ENCODE results near the gene THAP5.
A peak's percentile ranks its signal among the peaks of the same experiment; 100 is the strongest.
"Not testable (repeated sequence)": the region's sequence is repeated elsewhere in the genome, so short reads cannot be mapped to it uniquely, and the experiment has no call there.

THAP5 gene

DNA sequence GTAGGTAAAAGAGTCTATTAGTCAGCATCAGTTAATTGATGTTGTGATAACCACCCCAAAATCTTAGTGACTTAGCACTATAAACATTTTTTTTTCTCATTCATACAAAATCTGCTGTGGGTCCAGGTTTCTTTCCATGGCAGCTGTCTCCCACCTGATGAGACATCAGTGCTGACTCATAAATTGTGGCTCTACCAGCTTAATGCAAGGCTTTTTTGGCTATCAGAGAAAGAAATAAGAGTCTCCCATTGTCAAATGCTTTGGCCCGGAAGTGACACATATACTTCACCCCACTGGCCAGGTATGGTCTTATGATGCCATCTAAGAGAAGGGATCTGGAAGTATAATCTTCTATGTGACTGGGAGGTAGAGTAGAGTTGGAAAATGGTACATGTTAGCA, 14.7 kb upstream of the THAP5 start:
- DNase-seq = no peak

DNA sequence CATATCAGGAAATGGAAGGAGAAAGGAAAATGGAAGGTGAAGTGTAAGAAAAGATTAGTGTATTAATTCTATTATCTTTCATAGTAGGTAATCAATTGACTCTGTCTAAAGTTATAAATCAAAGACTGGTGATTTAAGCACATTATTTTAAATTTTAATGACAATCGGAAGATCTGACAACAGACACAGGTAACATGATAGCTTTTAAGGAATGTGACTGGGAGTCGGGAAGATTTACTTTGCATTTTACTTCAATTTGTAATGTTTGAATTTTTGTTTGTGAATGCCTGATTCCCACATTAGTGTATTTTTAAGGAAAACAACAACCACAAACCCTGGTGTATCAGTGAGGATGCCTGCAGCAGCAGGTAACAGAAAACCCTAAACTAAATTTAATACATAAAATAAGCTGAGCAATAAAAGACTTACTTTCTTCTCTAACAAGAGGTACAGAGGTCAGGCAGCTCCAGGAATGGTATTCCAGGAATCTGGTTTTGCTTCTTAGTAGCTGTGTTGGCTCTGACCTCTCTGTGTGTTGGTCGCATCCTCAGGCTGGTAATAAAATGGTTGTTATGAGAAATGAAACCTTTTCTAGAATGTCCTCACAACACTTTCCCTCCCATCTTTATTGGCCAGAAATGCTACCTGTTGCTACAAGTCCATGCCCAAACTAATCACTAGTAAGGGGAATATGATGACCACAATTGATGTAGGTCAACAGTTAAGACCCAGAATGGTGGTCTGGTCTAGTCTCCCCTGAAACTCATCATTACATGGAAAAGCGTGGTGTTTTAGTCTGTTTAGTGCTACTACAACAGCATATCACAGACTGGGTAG, 12.4 kb upstream of the THAP5 start:
- DNase-seq = no peak

DNA sequence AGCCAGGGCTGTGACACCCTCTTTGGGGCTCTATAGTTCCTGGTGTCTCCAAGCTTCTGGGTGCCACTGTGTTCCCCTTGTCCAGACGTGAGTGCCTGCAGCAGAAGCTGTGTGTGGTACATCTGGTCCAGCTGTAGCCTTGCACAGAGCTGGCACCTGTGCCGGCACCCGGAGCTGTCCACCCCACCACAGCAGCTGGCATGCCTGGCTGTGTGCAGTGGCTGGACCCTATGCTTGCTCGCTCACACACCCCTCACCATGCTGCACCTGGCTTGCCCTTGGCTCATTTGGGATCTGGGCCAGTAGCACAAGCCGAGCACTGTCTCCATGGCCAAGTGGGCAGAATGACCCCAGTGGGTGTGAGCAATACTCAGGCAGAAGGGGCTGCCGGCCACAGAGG, 10.8 kb upstream of the THAP5 start:
- no peak for DNase-seq

DNA sequence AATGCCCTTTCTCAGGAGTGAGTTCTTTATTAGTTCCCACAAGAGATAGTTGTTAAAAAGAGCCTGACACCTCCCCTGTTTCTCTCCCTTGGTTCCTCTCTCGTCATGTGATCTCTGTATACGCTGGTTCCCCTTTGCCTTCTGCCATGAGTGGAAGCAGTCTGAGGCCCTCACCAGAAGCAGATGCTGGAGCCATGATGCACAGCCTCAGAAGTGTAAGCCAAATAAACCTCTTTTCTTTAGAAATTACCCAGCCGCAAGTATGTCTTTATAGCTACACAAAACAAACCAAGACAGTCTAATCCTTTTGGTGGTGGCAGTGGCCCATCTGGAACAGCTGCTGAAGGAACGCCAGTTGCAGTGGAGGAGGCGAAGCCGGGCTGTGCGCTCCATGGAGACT, 9.4 kb upstream of the THAP5 start:
- DNase-seq = no peak

DNA sequence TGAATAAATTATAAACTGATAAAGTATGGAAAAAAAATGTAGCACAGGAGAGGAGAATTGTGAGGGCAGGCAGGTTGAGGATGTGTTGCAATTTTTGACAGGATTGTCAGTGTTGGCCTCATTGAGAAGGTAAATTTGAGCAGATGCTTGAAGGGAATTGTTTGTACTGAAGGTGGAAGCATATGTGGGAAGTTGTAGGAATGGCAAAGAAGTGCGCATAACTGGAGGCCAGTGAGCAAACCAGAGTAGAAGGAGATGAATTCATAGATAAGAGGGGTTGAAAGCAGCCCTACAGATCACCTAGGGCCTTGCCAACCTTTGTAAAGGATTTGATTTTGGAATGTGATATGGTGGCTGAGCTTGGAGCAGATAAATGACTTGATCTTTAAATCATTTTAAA, 6.6 kb upstream of the THAP5 start:
- no peak for DNase-seq

DNA sequence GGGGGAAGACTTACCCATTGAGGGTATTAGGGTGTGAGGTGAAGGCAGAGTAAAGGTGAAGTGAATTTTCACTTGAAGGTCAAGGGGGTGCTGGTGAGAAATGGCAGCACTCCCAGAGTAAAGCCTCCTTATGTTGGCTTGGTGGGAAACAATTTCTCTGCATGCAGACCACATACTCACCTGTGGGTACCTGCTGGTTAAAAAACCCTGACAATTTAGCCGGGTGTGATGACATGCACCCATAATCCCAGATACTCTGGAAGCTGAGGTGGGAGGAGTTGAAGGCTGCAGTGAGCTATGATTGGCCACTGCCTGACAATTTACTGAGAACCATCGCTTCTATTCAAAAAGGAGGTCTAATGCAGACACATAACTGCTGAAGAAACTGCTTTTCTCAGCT, 5.7 kb upstream of the THAP5 start:
- no peak for DNase-seq

DNA sequence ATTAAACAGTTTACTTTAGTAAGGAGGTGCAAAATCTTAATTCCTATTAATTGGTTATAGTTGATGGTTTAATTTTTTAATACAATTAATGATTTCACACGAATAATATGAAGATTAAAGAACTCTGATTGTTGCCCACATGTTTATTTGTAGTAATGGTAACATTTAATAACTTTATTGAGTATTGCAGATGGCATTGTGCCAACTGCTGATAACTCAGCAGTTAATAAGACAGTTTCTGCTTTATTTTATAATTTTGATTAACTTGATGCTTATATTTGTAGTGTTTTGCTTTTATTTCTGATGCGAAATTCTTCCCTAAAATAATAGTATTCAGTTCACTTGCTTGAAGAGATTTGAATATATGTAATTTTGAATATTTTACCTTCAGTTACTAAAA, 3.0 kb upstream of the THAP5 start:
- no peak for DNase-seq

DNA sequence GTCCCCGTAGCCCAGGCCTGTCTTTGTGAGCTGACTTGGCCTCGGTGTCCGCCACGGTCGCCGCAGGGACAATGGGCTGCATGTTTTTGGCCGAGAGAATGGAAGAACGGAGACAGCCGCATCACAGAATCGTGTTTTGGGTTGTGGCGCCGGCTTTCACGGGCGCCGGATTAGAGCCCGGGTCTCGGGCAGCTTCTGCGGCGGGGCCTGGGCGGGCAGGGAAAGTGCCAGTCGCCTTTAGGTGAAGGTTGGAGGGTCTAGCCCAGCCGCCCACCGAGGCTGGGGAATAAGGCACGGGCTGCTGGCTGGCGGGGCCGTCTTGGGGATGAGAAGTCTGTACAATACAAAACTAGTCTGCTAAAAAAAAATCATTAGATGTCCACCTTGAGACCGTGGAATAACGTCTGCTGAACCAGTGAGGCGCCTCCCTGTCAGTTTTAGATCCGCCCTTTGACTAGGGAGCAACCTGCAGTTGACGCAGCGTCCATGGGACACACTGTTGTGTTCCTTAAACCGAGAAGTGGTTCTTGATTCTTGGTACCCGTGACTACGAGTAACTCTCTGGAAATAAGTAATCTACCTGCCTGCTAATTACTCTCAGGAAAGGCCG, 745 bp upstream of the THAP5 start:
- peak; percentile 34 for DNase-seq

DNA sequence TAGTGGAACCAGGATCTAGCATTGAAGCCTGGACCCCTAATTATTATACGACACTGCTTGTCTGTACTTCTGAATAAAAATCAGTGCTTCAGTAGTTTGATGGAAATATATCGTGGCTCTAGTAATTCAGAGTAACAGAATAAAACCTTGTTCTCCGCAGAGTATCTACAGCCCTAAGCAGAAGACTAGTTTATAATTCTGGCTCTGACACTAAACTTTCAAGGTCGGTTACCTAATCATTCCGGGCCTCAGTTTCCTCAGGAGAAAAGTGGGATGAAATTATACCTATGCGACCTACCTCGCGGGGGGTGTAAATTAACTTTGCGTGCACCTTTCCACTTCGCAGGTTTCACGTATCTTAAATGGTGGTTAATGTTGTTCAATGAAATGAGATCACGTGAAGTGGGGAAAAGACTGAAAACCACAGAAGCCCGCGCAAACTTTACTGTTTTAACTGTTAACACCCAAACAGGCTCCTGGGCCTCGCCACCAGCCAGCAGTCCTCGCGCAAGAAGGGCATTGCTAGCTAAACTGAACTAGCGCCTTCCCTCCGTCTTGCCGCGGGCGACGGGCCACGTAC, 615 bp downstream of the THAP5 start:
- DNase-seq = no peak

DNA sequence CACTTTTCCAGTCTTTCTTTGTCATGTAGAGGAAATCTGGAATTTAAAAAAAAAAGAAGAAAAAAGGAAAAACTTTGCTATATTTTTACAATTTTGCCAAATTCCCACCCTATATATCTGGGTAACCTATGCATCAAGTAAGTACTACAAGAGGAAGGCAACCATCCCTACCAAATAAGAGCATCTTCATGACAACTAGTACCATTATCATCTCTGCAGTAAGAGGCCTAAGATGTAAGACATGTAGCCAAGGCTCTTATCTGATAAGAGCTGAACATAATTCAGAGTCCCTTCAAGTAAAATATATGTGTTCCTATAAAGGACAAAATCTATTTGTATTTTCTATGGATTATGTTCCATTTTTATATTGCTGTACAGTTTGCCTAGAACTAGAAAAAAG, 3.5 kb downstream of the THAP5 start:
- DNase-seq = no peak

DNA sequence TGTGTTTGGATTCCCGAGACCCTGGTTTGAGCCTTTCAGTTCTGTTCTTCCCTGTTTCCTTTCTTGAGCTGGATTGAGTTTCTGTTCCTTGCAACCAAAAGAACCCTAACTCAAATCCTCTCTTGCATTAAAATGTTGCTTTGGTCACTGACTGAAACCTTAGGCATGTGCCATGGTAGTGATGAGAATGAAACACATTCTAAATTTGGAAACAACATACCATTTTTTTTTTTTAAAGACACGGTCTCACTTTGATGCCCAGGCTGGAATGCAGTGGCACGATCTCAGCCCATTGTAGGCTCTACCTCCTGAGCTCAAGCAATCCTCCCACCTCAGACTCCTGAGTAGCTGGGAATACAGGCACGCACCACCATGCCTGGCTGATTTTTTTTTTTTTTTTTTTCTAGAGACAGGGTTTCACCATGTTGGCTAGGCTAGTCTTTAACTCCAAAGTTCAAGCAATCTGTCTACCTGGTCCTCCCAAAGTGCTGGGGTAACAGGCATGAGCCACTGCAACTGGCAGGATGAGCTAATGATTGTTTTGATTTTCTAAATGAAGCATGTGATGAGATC, 8.4 kb downstream of the THAP5 start:
- DNase-seq = no peak

DNA sequence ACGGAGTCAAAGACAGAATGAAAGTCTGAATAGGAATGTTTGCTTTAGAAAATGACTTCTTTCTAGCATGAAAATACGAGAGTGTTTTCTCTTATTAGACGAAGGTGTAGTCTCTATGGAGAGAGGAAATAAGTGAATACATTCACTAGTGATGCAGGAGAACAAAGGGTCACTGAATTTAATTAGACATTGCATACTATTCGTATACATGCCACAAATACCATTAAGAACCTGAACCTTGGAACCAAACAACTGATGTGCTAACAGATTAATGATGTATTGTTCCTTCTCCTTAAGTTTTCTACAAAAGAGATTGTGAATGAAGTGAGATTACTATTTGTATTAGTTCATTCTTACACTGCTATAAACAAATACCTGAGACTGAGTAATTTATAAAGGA, 10.3 kb downstream of the THAP5 start:
- DNase-seq = no peak

DNA sequence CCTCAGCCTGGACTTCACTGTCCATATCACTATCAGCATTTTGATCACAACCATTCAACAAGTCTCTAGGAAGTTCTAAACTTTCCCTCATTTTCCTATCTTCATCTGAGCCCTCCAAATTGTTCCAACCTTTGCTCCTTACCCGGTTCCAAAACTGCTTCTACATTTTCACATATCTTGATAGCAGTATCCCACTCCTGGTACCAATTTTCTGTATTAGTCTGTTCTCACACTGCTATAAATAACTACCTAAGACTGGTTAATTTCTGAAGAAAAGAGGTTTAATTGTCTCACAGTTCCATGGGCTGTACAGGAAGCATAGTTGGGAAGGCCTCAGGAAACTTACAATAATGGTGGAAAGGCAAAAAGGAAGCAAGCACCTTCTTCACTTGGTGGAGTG, 11.9 kb downstream of the THAP5 start:
- DNase-seq = no peak

DNA sequence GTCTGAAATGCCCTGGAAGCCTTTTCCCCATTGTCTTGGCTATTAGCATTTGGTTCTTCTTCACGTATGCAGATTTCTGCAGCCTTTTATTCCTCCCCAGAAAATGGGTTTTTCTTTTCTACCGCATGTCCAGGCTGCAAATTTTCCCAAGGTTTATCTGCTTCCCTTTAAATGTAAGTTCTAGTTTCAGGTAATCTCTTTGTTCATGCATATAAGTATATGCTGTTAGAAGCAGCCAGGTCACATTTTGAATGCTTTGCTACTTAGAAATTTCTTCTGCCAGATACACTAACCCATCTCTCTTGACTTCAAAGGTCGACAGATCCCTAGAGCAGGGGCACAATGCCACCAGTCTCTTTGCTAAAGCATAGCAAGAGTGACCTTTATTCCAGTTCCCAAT, 12.3 kb downstream of the THAP5 start:
- DNase-seq = no peak

DNA sequence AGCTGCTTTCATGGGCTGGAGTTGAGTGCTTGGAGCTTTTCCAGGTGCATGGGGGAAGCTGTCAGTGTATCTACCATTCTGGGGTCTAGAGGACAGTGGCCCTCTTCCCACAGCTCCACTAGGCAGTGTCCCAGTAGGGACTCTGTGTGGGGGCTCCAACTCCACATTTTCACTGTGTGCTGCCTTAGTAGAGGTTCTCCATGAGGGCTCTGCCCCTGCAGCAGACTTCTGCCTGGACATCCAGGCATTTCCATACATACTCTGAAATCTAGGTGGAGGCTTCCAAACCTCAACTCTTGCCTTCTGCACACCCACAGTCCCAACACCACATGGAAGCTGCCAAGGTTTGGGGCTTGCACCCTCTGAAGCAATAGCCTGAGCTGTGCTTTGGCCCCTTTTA, 12.8 kb downstream of the THAP5 start:
- DNase-seq = not testable (repeated sequence)

DNA sequence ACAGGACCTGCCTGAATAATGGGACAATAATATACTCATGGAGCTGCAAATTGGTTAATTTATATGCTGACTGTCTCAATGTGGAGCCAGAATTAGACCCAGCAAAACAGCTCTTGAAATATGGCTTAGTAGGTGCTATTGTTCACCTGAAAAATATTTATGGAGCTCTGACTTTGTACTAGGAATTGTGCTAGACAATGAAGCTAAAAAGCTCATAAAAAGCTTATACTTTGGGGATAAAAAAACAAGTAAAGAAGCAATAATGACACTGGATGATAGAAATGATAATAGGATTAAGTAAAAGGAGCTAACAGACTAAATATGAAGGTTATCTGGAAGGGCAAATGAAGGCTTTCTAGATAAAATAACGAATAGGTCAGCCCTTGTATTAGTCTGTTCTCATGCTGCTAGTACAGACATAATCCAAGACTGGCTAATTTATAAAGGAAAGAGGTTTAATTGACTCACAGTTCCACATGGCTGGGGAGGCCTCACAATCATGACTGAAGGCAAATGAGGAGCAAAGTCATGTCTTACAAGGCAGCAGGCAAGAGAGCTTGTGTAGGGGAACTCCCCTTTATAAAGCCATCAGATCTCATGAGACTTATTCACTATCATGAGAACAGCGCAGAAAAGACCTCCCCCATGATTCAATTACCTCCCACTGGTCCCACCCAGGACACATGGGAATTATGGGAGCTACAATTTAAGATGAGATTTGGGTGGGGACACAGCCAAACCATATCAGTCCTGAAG, 21.2 kb downstream of the THAP5 start:
- not testable (repeated sequence) for DNase-seq

DNA sequence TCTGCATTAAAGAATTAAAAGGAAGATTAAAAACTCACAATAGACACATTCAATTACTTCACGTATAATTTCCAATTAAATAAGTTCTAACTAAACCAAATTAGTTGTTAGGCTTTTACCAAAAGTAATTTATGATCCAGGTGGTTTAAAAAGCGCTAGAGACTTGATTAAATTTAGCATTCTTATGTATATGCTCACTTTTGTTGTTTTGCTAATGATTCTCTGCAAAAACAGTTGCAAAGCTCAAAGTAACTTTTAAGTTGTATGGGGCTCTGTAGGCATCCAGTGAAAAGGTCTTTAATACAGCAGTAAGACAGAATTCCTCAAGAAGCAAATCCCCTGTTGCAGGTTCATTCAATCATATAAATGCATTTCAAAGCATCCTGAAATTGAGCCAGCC, 28.0 kb downstream of the THAP5 start:
- no peak for DNase-seq

DNA sequence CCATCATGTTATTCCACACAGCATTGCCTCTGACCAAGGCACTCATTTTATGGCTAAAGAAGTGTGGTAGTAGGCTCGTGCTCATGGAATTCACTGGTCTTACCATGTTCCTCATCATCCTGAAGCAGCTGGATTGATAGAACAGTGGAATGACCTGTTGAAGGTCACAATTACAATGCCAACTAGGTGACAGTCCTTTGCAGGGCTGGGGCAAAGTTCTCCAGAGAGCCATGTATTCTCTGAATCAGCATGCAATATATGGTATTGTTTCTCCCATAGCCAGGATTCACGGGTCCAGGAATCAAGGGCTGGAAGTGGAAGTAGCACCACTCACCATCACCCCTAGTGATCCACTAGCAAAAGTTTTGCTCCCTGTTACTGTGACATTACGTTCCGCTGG, 30.8 kb downstream of the THAP5 start:
- not testable (repeated sequence) for DNase-seq

DNA sequence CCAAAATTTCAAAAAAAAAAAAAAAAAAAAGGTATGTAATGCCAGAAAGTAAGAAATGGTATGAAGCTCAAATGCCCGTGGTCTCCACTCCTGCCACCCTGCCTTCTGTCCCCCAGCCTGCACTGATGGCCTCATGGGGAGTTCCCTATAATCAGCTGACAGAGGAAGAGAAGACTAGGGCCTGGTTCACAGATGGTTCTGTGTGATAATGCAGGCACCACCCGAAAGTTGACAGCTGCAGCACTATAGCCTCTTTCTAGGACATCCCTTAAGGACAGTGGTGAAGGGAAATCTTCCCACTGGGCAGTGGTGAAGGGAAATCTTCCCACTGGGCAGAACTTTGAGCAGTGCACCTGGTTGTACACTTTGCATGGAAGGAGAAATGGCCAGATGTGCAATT, 31.3 kb downstream of the THAP5 start:
- DNase-seq = not testable (repeated sequence)

DNA sequence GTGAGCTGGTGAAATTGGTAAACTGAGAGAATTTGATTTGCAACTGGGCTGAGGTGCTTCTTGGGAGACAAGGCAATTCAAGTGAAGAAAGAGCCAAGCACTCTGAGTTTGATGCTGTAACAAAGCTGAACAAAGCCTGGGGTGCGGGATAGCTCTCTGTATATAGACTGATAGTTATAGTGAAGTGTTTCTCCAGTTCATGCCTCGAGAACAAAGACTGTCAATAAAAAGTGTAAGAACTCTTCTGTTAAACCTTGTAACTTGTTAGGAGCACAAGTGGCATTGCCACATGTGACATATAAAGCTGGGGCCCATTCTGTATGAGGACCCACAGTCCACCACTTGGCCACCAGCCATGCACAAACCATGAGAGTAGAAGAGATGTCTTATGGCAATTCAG, 32.3 kb downstream of the THAP5 start:
- DNase-seq = no peak

DNA sequence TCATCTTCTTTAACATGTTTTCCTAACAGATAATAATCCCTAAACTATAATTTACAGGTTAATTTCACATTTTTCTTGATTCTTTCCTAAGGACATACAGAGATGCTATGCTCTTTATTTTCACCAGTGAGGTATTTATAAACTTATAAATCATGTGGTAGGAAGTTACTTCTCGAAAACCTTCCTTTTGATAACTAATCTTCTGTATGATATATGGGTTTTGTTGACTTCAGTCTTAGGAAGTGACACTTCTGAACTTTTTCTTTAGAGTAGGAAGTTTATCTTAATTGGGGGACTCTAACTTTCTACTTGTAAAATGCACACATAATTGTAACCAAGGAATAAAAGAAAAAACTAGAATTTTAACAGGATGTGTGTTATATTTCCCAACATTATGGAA, 33.8 kb downstream of the THAP5 start:
- no peak for DNase-seq

DNA sequence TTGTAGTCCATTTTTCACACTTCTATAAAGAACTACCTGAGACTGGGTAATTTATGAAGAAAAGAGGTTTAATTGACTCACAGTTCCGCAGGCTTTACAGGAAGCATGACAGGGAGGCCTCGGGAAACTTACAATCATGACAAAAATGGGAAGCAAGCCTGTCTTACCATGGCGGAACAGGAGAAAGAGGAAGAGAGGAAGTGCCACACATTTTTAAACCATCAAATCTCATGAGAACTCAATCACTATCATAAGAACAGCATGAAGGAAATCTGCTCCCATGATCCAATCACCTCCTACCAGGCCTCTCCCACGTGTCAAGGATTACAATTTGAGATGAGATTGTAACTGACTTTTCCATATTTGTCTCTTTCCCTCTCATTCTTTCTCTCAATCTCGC, 34.2 kb downstream of the THAP5 start:
- no peak for DNase-seq

DNA sequence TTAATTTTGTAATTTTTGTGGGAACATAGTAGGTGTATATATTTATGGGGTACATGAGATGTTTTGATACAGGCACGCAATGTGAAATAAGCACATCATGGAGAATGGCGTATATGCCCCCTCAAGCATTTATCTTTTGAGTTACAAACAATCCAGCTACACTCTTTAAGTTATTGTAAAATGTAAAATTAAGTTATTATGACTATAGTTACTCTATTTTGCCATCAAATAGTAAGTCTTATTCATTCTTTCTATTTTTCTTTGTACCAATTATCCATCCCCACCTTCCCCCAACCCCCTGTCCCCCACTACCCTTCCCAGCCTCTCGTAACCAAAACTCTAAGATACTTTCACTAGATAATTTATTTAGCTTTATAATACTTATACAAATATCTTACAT, 35.8 kb downstream of the THAP5 start:
- DNase-seq = no peak
